Measurements from ENCODE around the gene AOPEP. TPM values are rescaled to one million over a fixed set of nuclear protein-coding genes. Genes with fewer than 3 reads are reported as not detected.

AOPEP gene
- total RNA-seq, 4 donors from 2014 or later = 80.7 to 428 (median 126) TPM

GRCh38 chr9:94768766-94769165, 42.3 kb downstream of the AOPEP start:
- intact Hi-C loops (cut with DNase I; ENCODE audit: low total_unique reads) = loop anchor here (10.0 kb wide), 1 partner anchor 84 kb away; no protein-coding TSS in a partner anchor
- no peak for DNase-seq
- no peaks in the 10 kb centered on the region for H3K9me3 ChIP-seq
- no peak overlapping the region for H3K4me3 ChIP-seq
- TF ChIP-seq POLR2A (IDR thresholded peaks at IDR 0.05) (no peak), CTCF (IDR thresholded peaks at IDR 0.05) (no peak)
- H3K36me3 ChIP-seq = no peaks in the 10 kb centered on the region
- no peaks in the 10 kb centered on the region for H3K4me1 ChIP-seq
- no peak overlapping the region for H3K27ac ChIP-seq
- no peaks in the 10 kb centered on the region for H3K27me3 ChIP-seq

- Histone ChIP-seq H3K27me3 (no peaks in the 10 kb centered on the region), H3K36me3 (no peaks in the 10 kb centered on the region), H3K9me3 (no peaks in the 10 kb centered on the region), H3K27ac (no peak overlapping the region), H3K4me1 (no peaks in the 10 kb centered on the region), H3K4me3 (no peak overlapping the region)
- intact Hi-C loops (cut with DNase I; ENCODE audit: low total_unique reads) = no loop called here
- DNase-seq = no peak
- TF ChIP-seq POLR2A (IDR thresholded peaks at IDR 0.05) (no peak), CTCF (IDR thresholded peaks at IDR 0.05) (no peak)
Observed at GRCh38 chr9:94770334-94770733, 43.8 kb downstream of the AOPEP start.

- intact Hi-C loops (cut with DNase I; ENCODE audit: low total_unique reads) = no loop called here
Observed at GRCh38 chr9:94771096-94771495, 44.6 kb downstream of the AOPEP start.

GRCh38 chr9:94772144-94772543, 45.6 kb downstream of the AOPEP start:
- H3K9me3 ChIP-seq = no peaks in the 10 kb centered on the region
- no peaks in the 10 kb centered on the region for H3K36me3 ChIP-seq
- no peaks in the 10 kb centered on the region for H3K27me3 ChIP-seq
- TF ChIP-seq CTCF (IDR thresholded peaks at IDR 0.05) (no peak), POLR2A (IDR thresholded peaks at IDR 0.05) (no peak)
- DNase-seq = no peak
- intact Hi-C loops (cut with DNase I; ENCODE audit: low total_unique reads) = no loop called here
- H3K4me1 ChIP-seq = no peaks in the 10 kb centered on the region
- H3K4me3 ChIP-seq = no peak overlapping the region
- H3K27ac ChIP-seq = no peak overlapping the region

More at GRCh38 chr9:94771096-94771495, 44.6 kb downstream of the AOPEP start:
- no peak for TF ChIP-seq POLR2A (IDR thresholded peaks at IDR 0.05)
- TF ChIP-seq CTCF (IDR thresholded peaks at IDR 0.05) = no peak
- no peaks in the 10 kb centered on the region for H3K9me3 ChIP-seq
- no peaks in the 10 kb centered on the region for H3K36me3 ChIP-seq
- H3K27ac ChIP-seq = no peak overlapping the region
- no peak for DNase-seq
- H3K4me3 ChIP-seq = no peak overlapping the region
- no peaks in the 10 kb centered on the region for H3K27me3 ChIP-seq
- no peaks in the 10 kb centered on the region for H3K4me1 ChIP-seq

GRCh38 chr9:94772639-94773303, 46.3 kb downstream of the AOPEP start:
- H3K27ac ChIP-seq = no peak overlapping the region
- no peak for DNase-seq

More at GRCh38 chr9:94772639-94773303, 46.3 kb downstream of the AOPEP start:
- Histone ChIP-seq H3K4me1 (no peaks in the 10 kb centered on the region), H3K9me3 (no peaks in the 10 kb centered on the region), H3K36me3 (no peaks in the 10 kb centered on the region), H3K4me3 (no peak overlapping the region), H3K27me3 (no peaks in the 10 kb centered on the region)
- TF ChIP-seq CTCF (IDR thresholded peaks at IDR 0.05) = no peak
- TF ChIP-seq POLR2A (IDR thresholded peaks at IDR 0.05) = no peak
- intact Hi-C loops (cut with DNase I; ENCODE audit: low total_unique reads) = no loop called here

Measured in uterus (tissue), 4 donors.